ENCODE data around the gene FOXP4. TPM values are rescaled to one million over a fixed set of nuclear protein-coding genes. Genes with fewer than 3 reads are reported as not detected.

The FOXP4 gene
- polyA plus RNA-seq, 2 of the 4 experiments (the other 2 are of a cell fraction), result 2.6 to 14.2 TPM

DNA sequence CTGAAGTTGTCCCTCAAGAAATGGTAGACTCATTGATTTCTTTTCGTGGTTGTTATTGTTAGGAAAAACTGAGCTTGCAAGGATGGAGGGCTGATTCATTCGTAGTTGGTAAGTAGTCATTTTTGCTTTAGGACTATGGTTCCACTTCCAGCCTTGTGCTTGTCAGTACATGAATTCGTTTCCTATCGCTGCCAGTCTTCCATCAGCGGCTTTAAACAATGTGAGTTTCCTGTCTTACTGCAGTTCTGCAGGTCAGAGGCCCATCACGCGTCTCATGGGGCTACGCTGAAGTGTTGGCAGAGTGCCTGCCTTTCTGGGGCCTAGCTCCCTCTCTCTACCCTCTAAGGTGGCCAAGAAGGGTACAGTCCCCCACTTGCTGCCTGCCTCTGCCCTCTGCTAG is 80.7 kb downstream of the FOXP4 start (continued):
- TF ChIP-seq NPAS2 (CRISPR knock-in tag; IDR thresholded peaks at IDR 0.05; ENCODE audit: borderline replicate concordance), result no peak
- TF ChIP-seq PHF8 (IDR thresholded peaks at IDR 0.05; ENCODE audit: borderline replicate concordance, low read depth), result no peak
- no peak for TF ChIP-seq RARB (CRISPR knock-in tag; IDR thresholded peaks at IDR 0.05)
- no peak for TF ChIP-seq MYC (IDR thresholded peaks at IDR 0.05; ENCODE audit: borderline replicate concordance, low read length)
- no peak for TF ChIP-seq PBX3 (IDR thresholded peaks at IDR 0.05)
- TF ChIP-seq JUN (IDR thresholded peaks at IDR 0.05), result no peak
- no peak for TF ChIP-seq MAZ (IDR thresholded peaks at IDR 0.05; ENCODE audit: borderline replicate concordance, low read depth, low read length)

- DNase-seq (ENCODE audit: low read depth in 1 of 2, low spot score in 1 of 2), result no peak
These were observed 82.9 kb downstream of the FOXP4 start for GRCh38 chr6:41629128-41629527.

DNA sequence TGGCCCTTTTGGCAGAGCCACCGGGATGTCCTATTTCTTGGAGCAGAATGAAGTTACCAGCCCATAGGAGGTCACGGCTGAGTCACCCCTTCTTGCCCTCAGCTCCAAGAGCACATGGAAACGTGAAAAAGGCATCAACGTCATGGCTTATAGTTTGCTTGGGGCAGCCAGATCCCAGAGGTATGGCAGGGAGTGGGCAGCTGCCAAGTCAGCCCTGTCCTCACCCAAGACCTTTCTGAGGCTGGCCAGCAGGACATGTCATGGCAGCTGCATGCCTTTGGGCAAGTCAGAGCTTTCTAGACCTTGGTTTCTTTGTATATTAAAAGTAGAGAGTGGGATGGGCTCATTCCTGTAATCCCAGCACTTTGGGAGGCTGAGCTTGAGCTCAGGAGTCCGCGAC is 83.9 kb downstream of the FOXP4 start:
- CTCF ChIA-PET, result interaction anchor here (0.8 kb wide), 1 partner anchor 18 kb away, joined by 3 read pairs; no protein-coding TSS in a partner anchor
- no peak for DNase-seq (ENCODE audit: low read depth in 1 of 2, low spot score in 1 of 2)
- TF ChIP-seq RAD21 (conservative IDR thresholded peaks at IDR 0.05 in 1 of 2, IDR thresholded peaks at IDR 0.05 in 1 of 2) (no peak), RFX5 (IDR thresholded peaks at IDR 0.05) (no peak), ESRRA (IDR thresholded peaks at IDR 0.05; ENCODE audit: borderline replicate concordance, low read length) (no peak), CBX2 (IDR thresholded peaks at IDR 0.05; ENCODE audit: borderline replicate concordance, low read depth) (no peak), REST (IDR thresholded peaks at IDR 0.05) (no peak)
- TF ChIP-seq, protein P1, sequence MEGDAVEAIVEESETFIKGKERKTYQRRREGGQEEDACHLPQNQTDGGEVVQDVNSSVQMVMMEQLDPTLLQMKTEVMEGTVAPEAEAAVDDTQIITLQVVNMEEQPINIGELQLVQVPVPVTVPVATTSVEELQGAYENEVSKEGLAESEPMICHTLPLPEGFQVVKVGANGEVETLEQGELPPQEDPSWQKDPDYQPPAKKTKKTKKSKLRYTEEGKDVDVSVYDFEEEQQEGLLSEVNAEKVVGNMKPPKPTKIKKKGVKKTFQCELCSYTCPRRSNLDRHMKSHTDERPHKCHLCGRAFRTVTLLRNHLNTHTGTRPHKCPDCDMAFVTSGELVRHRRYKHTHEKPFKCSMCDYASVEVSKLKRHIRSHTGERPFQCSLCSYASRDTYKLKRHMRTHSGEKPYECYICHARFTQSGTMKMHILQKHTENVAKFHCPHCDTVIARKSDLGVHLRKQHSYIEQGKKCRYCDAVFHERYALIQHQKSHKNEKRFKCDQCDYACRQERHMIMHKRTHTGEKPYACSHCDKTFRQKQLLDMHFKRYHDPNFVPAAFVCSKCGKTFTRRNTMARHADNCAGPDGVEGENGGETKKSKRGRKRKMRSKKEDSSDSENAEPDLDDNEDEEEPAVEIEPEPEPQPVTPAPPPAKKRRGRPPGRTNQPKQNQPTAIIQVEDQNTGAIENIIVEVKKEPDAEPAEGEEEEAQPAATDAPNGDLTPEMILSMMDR (IDR thresholded peaks at IDR 0.05), result no peak
- Histone ChIP-seq H3K4me3 (no peak overlapping the region), H3K4me2 (no peak overlapping the region), H3K27ac (no peak overlapping the region), H3K4me1 (no peaks in the 10 kb centered on the region), H3K9me3 (no peaks in the 10 kb centered on the region)
- WGBS (ENCODE audit: missing lambda C conversion rate), result 73% methylated on average over 5 of the region's 6 CpGs
- POLR2A ChIA-PET, result interaction anchor here (0.6 kb wide), 1 partner anchor 27 kb away, joined by 5 read pairs; no protein-coding TSS in a partner anchor
- no peak for ATAC-seq
- no peak for FAIRE-seq

More at GRCh38 chr6:41629128-41629527, 82.9 kb downstream of the FOXP4 start:
- FAIRE-seq (no peak), ATAC-seq (no peak)
- Histone ChIP-seq H3K4me2 (no peak overlapping the region), H3K4me1 (no peaks in the 10 kb centered on the region), H3K9me3 (no peaks in the 10 kb centered on the region), H3K27ac (no peak overlapping the region), H3K4me3 (no peak overlapping the region)
- TF ChIP-seq HES2 (IDR thresholded peaks at IDR 0.05), result no peak
- no peak for TF ChIP-seq POLR2AphosphoS2 (conservative IDR thresholded peaks at IDR 0.05; ENCODE audit: low read length)
- POLR2A ChIA-PET, result no interaction called here
- CTCF ChIA-PET, result no interaction called here
- 0% methylated on average over 2 of the region's 2 CpGs for WGBS (ENCODE audit: missing lambda C conversion rate)

Measured in A549 (cell line).